Measurements from ENCODE around the gene MYOD1. TPM values are rescaled to one million over a fixed set of nuclear protein-coding genes. Genes with fewer than 3 reads are reported as not detected.

The MYOD1 gene
- total RNA-seq, 2 experiments from 2014 or later, result not detected

DNA sequence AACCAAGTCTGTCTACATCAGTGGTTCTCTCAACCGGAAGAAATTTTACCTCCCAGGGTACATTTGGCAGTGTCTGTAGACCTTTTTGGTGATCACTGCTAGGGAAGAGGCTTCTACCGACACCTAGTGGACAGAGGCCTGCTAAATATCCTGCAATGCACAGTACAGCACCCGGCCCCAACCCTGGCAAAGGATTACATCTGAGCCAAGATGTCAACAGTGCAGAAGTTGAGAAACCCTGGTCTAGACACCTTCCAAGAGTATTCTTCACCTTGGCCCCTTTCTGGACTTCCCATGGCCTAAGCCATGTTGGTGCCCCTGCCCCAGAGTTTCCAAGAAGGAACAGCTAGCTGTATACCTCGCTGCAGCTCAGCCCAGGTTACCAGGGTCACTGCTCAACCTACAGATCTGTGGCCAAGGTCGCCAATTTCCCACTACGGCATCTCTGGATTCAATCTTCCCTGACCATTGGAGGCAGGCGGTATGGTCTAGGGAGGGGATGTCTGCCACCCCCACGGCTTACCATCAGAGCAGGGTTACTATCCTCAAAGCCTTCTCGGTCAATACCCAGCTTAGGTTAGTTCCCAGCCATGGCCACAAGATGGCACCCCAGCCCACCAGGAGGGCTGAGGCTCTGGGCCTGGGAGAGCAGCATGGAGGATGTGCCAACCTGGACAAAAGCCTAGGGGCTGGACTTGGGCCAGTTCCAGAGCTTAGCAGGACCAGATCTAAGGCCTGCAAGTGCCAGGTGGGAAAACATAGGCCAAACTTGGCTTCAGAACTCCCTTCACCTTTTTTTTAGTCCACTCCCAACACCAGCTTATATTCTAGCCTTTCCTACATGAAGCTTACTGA is 11.5 kb downstream of the MYOD1 start:
- CTCF ChIA-PET, result interaction anchor here (0.6 to 2.2 kb wide), 21 partner anchors 9 to 1503 kb away, joined by 3 to 11 read pairs (median 4); partner anchors contain the start of gene SAAL1

DNA sequence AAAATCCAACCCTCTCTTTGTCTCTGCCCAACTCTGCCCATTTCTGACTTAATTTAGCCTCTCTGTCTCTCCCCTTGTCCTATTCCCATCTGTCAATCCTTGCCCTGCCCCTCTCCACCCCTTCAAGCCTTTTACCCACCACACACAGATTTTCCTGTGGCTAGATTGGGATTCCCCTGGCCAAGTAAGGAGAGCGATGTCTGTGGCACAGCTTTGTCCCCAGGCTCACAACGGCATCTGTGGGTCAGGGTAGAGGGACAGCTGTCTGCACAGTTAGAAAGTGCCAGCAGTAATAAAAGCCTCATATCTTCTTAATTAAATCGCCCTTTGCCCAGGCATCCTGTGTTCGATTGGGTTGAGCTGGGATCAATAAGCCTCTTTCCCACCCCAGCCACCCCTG is 13.9 kb downstream of the MYOD1 start:
- DNase-seq, result no peak
- H3K4me1 Mint-ChIP-seq, result peaks cover 3% of the 10 kb centered on the region
- no peaks in the 10 kb centered on the region for H3K9me3 Mint-ChIP-seq
- H3K4me3 Mint-ChIP-seq, result no peak overlapping the region
- peaks cover 2% of the 10 kb centered on the region for H3K36me3 Mint-ChIP-seq (ENCODE audit: low read depth)
- CTCF ChIA-PET, result interaction anchor here (0.8 to 1.0 kb wide), 2 partner anchors 10 to 11 kb away, joined by 3 to 4 read pairs; no protein-coding TSS in a partner anchor
- POLR2A ChIA-PET, result no interaction called here
- H3K27me3 Mint-ChIP-seq, result peaks cover 61% of the 10 kb centered on the region
- no peak overlapping the region for H3K27ac Mint-ChIP-seq

More for the DNA sequence above, 11.5 kb downstream of the MYOD1 start:
- Mint-ChIP-seq H3K4me3 (no peak overlapping the region), H3K27me3 (peaks cover 53% of the 10 kb centered on the region), H3K4me1 (peaks cover 3% of the 10 kb centered on the region), H3K36me3 (ENCODE audit: low read depth) (no peaks in the 10 kb centered on the region), H3K27ac (no peak overlapping the region), H3K9me3 (no peaks in the 10 kb centered on the region)
- peak; percentile 71 for DNase-seq
- POLR2A ChIA-PET, result no interaction called here

DNA sequence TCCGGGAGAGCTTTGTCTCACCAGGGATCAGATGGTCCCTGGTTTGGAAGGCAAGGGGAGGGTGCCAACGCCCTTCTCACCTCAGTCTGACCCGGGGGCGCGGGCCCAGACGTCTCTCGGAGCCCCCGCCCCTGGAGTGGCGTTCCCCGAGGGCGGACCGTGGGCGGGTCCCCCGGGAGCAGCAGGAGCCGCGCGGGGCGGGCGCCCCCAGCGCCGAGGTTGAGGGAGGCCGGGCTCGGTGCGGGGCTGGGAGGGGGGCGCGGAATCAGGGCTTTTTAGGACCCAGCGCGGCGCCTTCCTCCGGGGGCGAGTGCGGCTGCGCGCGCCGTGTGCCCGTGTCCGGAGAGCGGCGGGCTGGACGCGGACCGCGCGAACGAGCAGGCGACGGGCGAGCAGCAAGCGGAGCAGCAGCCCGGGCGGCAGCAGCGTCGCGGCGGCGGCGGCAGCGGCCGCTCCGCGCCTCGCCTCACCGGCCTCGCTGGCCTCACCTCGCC is 15.1 kb downstream of the MYOD1 start, which contains the start of gene KCNC1:
Gene KCNC1 (plus strand): TSS at position 364 of the 494 bp plus-strand sequence. CDS start 1,222 bp downstream, outside the sequence.
- no peak within 1 kb of the TSS for H3K4me3 Mint-ChIP-seq
- no peaks in the 10 kb centered on the region for H3K9me3 Mint-ChIP-seq
- CTCF ChIA-PET, result interaction anchor here (1.0 kb wide), 1 partner anchor 9 kb away, joined by 4 read pairs; no protein-coding TSS in a partner anchor
- H3K4me1 Mint-ChIP-seq, result peaks cover 3% of the 10 kb centered on the region
- peaks cover 2% of the 10 kb centered on the region for H3K36me3 Mint-ChIP-seq (ENCODE audit: low read depth)
- peaks cover 50% of the 10 kb centered on the region for H3K27me3 Mint-ChIP-seq
- POLR2A ChIA-PET, result no interaction called here
- no peak for DNase-seq
- no peak within 1 kb of the TSS for H3K27ac Mint-ChIP-seq

DNA sequence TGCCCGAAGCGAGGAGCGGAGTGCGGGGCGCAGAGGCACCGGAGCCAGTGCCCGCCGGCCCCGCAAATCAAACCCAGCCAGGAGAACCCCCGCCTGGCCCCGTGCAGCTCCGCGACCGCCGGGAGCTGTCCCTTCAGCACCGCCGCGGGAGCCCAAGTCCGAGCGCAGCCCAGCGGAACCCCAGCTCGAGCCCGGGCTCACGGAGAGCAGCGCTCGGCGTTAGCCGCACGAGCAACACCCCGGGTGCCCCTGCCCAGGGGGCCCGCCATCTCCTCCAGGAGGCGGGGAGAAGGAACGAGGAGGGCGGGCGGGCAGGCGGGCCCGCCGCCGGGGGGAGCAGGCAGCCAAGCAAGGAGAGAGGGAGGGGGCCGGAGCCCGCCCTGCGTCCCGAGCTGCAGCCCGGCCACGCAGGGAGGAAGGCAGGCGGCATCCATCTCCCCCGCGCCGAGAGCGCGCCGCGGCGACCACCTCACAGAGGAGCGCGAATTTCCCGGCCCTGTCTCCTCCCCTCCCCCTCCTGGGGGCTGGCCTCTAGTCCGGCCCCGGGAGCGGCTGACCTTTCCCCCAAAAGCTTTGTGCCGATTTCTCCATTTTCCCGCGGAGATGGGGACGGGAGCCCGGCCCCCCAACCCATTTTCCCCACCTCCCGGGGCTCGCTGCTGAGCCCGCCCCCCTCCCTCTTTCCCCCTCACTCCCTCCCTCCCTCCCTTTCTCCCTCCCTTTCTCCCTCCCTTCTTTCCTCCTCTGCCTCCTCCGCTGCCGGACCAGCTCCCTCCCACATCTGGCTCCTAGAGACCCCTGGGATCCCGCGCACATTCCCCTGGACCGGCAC is 15.8 kb downstream of the MYOD1 start:
- POLR2A ChIA-PET, result interaction anchor here (1.0 kb wide), 1 partner anchor 16 kb away, joined by 3 read pairs; the partner anchor contains the start of gene MYOD1
- Mint-ChIP-seq H3K4me3 (no peak overlapping the region), H3K27me3 (peaks cover 47% of the 10 kb centered on the region), H3K36me3 (ENCODE audit: low read depth) (peaks cover 2% of the 10 kb centered on the region), H3K27ac (no peak overlapping the region), H3K4me1 (peaks cover 3% of the 10 kb centered on the region), H3K9me3 (no peaks in the 10 kb centered on the region)
- DNase-seq, result peak; percentile 51
- CTCF ChIA-PET, result interaction anchor here (0.8 kb wide), 1 partner anchor 243 kb away, joined by 4 read pairs; no protein-coding TSS in a partner anchor

DNA sequence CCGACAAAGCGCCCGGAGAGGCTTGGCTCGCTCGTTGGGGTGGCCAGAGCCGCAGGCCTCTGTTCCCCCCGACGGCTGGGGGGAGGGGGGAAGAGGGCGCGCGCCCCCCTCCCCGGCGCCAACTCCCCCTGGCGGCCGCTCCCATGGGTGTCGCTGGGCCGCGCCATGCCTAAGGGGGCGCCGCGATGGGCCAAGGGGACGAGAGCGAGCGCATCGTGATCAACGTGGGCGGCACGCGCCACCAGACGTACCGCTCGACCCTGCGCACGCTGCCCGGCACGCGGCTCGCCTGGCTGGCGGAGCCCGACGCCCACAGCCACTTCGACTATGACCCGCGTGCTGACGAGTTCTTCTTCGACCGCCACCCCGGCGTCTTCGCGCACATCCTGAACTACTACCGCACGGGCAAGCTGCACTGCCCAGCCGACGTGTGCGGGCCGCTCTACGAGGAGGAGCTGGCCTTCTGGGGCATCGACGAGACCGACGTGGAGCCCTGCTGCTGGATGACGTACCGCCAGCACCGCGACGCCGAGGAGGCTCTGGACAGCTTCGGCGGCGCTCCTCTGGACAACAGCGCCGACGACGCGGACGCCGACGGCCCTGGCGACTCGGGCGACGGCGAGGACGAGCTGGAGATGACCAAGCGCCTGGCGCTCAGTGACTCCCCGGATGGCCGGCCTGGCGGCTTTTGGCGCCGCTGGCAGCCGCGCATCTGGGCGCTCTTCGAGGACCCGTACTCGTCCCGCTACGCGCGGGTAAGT is 16.6 kb downstream of the MYOD1 start:
- ChIA-PET POLR2A (interaction anchor here (1.0 kb wide), 1 partner anchor 17 kb away, joined by 3 read pairs; the partner anchor contains the start of gene MYOD1), CTCF (no interaction called here)
- Mint-ChIP-seq H3K9me3 (no peaks in the 10 kb centered on the region), H3K36me3 (ENCODE audit: low read depth) (peaks cover 2% of the 10 kb centered on the region), H3K4me3 (no peak overlapping the region), H3K4me1 (peaks cover 3% of the 10 kb centered on the region), H3K27me3 (peaks cover 49% of the 10 kb centered on the region), H3K27ac (no peak overlapping the region)
- no peak for DNase-seq

DNA sequence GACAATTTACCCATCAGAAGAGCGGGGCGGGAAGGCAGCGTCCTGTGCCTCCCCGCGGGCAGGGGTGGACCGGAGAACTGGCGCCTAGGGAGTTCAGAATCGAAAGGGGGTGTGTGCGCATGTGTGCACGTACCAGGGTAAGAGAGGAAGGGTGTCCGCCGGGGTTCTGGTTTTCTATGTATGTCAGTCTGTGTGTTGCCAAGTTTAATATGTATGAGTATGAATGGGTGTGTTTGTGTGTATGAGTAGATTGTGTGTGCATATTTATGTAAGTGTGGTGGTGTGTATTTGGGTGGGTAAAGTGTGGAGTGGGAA is 17.2 kb downstream of the MYOD1 start:
- peaks cover 49% of the 10 kb centered on the region for H3K27me3 Mint-ChIP-seq

DNA sequence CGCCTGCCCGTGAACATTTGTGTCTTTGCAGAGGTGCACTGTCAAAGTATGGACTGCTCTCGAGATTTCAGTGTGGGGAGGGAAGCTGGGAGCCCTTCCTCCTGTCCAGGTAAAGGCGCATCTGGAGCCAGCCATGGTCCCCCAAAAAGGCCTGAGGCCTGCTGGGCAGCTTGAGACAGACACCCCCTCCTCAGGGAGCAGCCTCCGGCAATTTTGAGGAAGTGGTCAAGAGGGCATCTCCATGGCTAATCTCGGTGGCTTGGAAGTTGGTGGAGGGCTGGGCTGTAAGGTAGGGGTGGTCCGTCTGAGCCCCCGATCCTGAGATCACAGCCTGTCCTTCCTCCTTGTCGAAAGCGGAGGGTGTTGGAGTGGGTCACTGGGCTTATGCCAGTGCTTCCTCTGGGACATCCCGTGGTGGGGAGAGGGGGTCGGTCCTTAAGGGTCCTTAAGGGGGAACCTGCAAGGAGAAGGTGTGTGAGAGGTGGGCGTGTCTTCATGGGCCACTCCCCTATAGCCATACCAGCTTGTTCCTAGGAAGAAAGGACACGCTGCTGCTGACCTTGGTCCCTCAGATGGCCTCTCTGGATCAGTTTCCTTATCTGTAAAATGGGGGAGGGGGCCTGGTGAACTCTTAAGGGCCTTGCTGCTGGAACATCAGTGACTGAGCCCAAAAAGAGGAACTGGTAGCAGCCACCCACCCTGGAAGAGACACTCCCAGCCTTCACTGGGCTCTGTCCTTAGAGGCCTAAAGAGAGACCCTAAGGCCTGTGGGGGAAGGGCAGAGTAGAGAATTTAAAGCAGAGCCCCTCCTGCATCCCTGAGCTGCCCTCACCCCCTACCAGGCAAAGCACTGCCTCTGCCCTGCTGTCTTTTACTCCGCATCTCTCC is 17.8 kb downstream of the MYOD1 start:
- Mint-ChIP-seq H3K9me3 (no peaks in the 10 kb centered on the region), H3K4me1 (peaks cover 3% of the 10 kb centered on the region), H3K27me3 (peaks cover 44% of the 10 kb centered on the region), H3K27ac (no peak overlapping the region), H3K4me3 (no peak overlapping the region), H3K36me3 (ENCODE audit: low read depth) (peaks cover 2% of the 10 kb centered on the region)
- ChIA-PET POLR2A (no interaction called here), CTCF (no interaction called here)
- no peak for DNase-seq

More for the DNA sequence above, 17.2 kb downstream of the MYOD1 start:
- Mint-ChIP-seq H3K36me3 (ENCODE audit: low read depth) (peaks cover 2% of the 10 kb centered on the region), H3K27ac (no peak overlapping the region), H3K4me1 (peaks cover 3% of the 10 kb centered on the region), H3K9me3 (no peaks in the 10 kb centered on the region), H3K4me3 (no peak overlapping the region)
- POLR2A ChIA-PET, result no interaction called here
- CTCF ChIA-PET, result no interaction called here
- DNase-seq, result no peak

DNA sequence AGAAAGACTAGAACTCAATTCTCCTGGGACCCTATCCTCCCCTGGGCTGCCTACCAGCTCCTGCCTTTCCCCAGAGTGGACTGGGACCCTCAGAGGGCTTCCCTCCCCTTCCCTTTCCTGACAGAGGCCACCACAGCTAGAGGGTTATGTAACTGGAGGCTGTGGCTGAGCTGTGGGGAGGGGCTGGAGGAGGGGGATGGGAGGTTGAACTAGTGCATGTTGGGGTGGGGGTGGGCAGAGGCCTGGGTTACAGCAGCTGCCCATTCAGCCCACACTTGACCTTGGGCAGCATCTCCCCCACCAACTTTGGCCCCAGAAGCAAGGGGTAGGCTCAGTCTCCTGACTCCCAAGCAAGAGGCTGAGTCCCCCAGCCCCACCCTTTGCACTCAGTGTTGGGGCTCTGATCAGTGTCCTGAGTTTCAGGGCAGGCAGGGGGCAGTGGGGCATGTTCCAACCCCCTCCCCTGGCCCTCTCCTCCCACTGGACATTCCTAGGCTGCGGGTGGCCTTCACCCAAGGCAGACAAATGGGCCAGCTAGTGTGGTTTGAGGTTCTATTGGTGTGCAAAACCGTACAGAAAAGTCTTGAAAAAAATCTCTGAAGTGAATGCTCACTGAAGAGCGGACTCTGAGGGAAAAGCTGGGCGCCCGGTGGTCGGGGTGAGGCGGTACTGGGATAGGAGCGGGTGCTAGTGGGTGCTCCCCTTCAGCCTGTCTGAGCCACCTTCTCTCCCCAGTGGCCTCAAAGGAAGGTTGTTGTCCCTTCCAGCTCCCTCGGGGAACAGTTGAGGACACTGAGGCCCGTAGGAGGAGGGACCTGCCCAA is 19.0 kb downstream of the MYOD1 start:
- H3K9me3 Mint-ChIP-seq, result no peaks in the 10 kb centered on the region
- H3K27me3 Mint-ChIP-seq, result peaks cover 32% of the 10 kb centered on the region
- peaks cover 3% of the 10 kb centered on the region for H3K4me1 Mint-ChIP-seq
- CTCF ChIA-PET, result no interaction called here
- no peak overlapping the region for H3K4me3 Mint-ChIP-seq
- peaks cover 2% of the 10 kb centered on the region for H3K36me3 Mint-ChIP-seq (ENCODE audit: low read depth)
- H3K27ac Mint-ChIP-seq, result no peak overlapping the region
- no peak for DNase-seq
- POLR2A ChIA-PET, result no interaction called here

DNA sequence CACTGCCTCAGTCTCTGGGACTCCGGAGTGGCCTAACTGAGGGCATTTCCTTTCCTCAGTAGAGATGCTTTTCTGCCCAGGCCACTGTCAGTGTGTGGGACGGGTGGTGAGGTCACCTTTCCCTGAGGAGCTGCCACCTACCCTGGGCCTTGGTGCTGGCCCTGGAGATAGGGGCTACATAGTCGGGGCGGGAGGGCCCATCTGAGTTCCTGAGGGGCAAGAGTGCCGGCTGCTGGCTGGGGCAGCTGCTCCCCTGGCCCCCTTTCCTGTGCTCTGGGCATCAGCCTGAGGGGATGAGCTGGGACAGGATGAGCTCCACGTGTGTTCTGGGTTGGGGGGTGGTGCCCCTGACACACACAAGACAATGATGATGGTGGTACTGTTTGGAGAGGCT is 20.6 kb downstream of the MYOD1 start:
- ChIA-PET CTCF (interaction anchor here (1.3 kb wide), 1 partner anchor 9 kb away, joined by 5 read pairs; no protein-coding TSS in a partner anchor), POLR2A (no interaction called here)
- H3K27me3 Mint-ChIP-seq, result peaks cover 23% of the 10 kb centered on the region

DNA sequence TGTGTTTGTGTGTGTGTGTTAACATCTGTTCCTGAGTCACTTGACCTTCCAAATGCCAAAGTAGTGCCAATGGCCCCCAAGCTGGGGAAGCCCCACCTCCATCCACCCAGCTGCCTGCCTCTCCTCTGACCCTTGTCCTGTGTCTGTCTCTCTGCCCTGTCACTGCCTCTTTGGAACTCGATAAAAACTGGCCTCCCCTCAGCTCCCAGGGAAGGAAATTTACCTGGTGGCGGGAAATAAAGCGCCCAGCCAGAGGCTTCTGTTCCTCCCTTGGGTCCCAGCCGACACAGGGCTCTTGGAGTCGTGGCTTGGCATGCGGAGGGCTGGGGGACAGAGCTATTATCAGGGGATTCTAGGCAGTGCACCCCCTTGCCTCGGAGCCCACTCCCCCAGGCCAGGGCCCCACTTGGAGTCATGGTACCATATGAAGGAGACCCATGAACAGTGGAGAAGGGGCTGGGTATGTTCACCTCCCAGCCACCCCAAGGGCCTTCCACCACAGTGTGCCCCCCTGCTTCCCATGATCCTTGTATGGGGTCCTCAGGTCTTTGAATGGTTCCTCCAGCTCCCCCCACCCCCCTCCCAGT is 21.4 kb downstream of the MYOD1 start:
- ChIA-PET CTCF (interaction anchor here (1.3 kb wide), 1 partner anchor 10 kb away, joined by 5 read pairs; no protein-coding TSS in a partner anchor), POLR2A (no interaction called here)
- peaks cover 23% of the 10 kb centered on the region for H3K27me3 Mint-ChIP-seq
- H3K4me3 Mint-ChIP-seq, result no peak overlapping the region
- no peaks in the 10 kb centered on the region for H3K4me1 Mint-ChIP-seq
- no peak for DNase-seq
- peaks cover 2% of the 10 kb centered on the region for H3K36me3 Mint-ChIP-seq (ENCODE audit: low read depth)
- H3K9me3 Mint-ChIP-seq, result no peaks in the 10 kb centered on the region
- no peak overlapping the region for H3K27ac Mint-ChIP-seq

More for the DNA sequence above, 20.6 kb downstream of the MYOD1 start:
- H3K4me3 Mint-ChIP-seq, result no peak overlapping the region
- H3K9me3 Mint-ChIP-seq, result no peaks in the 10 kb centered on the region
- no peaks in the 10 kb centered on the region for H3K4me1 Mint-ChIP-seq
- H3K36me3 Mint-ChIP-seq (ENCODE audit: low read depth), result peaks cover 2% of the 10 kb centered on the region
- DNase-seq, result no peak
- no peak overlapping the region for H3K27ac Mint-ChIP-seq

DNA sequence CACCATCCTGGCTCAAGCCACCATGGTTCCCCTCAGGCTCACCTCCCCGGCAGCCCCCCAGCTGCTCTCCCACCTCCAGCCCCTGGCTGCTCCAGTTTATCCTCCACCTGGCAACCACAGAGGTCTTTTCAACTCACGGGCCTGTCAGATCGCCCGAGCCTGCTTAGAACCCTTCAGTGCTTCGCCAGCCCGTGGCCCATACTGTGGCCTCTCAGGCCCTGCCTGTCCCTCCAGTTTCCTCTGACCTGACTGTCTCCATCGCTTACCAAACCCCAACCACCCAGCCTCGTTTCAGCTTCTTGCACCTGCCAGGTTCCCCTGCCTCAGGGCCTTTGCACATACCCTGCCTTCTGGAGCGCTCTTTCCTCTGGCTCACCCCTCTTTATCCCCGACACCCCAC is 22.1 kb downstream of the MYOD1 start:
- no peak for DNase-seq
- H3K9me3 Mint-ChIP-seq, result no peaks in the 10 kb centered on the region
- POLR2A ChIA-PET, result no interaction called here

More for the DNA sequence above, 22.1 kb downstream of the MYOD1 start:
- Mint-ChIP-seq H3K4me1 (no peaks in the 10 kb centered on the region), H3K4me3 (no peak overlapping the region), H3K27ac (no peak overlapping the region), H3K27me3 (peaks cover 18% of the 10 kb centered on the region), H3K36me3 (ENCODE audit: low read depth) (peaks cover 2% of the 10 kb centered on the region)
- CTCF ChIA-PET, result no interaction called here

All from activated CD4-positive, alpha-beta T cell treated with anti-CD3 and anti-CD28 coated beads, Interleukin-2, amount 10 ng/mL, durations not matched to agents 7 days and 5 days (primary cell).